ENCODE results near the gene LRIF1.

DNA sequence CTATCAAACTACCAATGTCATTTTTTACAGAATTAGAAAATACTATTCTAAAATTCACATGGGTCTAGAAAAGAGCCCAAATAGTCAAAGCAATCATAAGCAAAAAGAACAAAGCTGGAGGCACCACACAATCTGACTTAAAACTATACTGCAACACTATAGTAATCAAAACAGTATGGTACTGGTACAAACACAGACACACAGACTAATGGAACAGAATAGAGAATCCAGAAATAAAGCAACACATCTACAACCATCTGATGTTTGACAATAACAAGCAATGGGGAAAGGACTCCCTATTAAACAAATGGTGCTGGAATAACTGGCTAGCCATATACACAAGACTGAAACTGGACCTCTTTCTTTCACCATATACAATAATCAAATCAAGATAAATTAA lies 50.9 kb downstream of the LRIF1 start:
- TF ChIP-seq, protein P1, sequence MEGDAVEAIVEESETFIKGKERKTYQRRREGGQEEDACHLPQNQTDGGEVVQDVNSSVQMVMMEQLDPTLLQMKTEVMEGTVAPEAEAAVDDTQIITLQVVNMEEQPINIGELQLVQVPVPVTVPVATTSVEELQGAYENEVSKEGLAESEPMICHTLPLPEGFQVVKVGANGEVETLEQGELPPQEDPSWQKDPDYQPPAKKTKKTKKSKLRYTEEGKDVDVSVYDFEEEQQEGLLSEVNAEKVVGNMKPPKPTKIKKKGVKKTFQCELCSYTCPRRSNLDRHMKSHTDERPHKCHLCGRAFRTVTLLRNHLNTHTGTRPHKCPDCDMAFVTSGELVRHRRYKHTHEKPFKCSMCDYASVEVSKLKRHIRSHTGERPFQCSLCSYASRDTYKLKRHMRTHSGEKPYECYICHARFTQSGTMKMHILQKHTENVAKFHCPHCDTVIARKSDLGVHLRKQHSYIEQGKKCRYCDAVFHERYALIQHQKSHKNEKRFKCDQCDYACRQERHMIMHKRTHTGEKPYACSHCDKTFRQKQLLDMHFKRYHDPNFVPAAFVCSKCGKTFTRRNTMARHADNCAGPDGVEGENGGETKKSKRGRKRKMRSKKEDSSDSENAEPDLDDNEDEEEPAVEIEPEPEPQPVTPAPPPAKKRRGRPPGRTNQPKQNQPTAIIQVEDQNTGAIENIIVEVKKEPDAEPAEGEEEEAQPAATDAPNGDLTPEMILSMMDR (IDR thresholded peaks at IDR 0.05; ENCODE audit: poor library complexity), result no peak
- TF ChIP-seq EZH2 (IDR thresholded peaks at IDR 0.05; ENCODE audit: borderline replicate concordance), result no peak
